Astrocyte of the cerebellum (primary cell): Measurements from ENCODE around the gene ZNF81.

Experiments
- DNase-seq: peaks from one replicate; pipeline ENCODE4 v3.0.0-alpha.2; 2011; ENCODE audit warnings: low read depth
- H3K4me3 ChIP-seq: 2 replicates; pipeline ENCODE4 v1.5.1; 2011; ENCODE audit warnings: mild to moderate bottlenecking, low read depth, low read length, moderate library complexity
- CTCF ChIP-seq: IDR thresholded peaks from 2 replicates; pipeline ENCODE4 v1.5.1; 2012; ENCODE audit warnings: low read length, low read depth, moderate library complexity, mild to moderate bottlenecking; ENCODE audit errors: missing control alignments
- in situ Hi-C: cut with HindIII; loops from 2 replicates; pipeline ENCODE4 v1.10.0; 2017; ENCODE audit warnings: low sequenced_read_pairs

The ZNF81 gene

GRCh38 chrX:47864300-47864699 is 27.6 kb downstream of the ZNF81 start:
- in situ Hi-C loops: no loop called here
- DNase-seq: no peak
- H3K4me3 ChIP-seq: no peak overlapping the region
- TF ChIP-seq CTCF: no peak

- no peak for DNase-seq
- no peak for TF ChIP-seq CTCF
- H3K4me3 ChIP-seq: no peak overlapping the region
- in situ Hi-C loops: no loop called here
Measured at GRCh38 chrX:47864785-47865184, 28.1 kb downstream of the ZNF81 start.

GRCh38 chrX:47873123-47873522 is 36.4 kb downstream of the ZNF81 start:
- no peak for DNase-seq
- in situ Hi-C loops: no loop called here
- no peak overlapping the region for H3K4me3 ChIP-seq
- no peak for TF ChIP-seq CTCF

- DNase-seq: no peak
- no peak overlapping the region for H3K4me3 ChIP-seq
- in situ Hi-C loops: no loop called here
- TF ChIP-seq CTCF: no peak
Measured at GRCh38 chrX:47877327-47877726, 40.6 kb downstream of the ZNF81 start.

- H3K4me3 ChIP-seq: no peak overlapping the region
- no peak for TF ChIP-seq CTCF
- no peak for DNase-seq
- in situ Hi-C loops: no loop called here
Measured at GRCh38 chrX:47878198-47878597, 41.5 kb downstream of the ZNF81 start.

GRCh38 chrX:47879463-47879862 is 42.8 kb downstream of the ZNF81 start:
- DNase-seq: no peak
- TF ChIP-seq CTCF: no peak
- H3K4me3 ChIP-seq: no peak overlapping the region
- in situ Hi-C loops: no loop called here

GRCh38 chrX:47880927-47881326 is 44.2 kb downstream of the ZNF81 start:
- in situ Hi-C loops: no loop called here
- no peak for TF ChIP-seq CTCF
- no peak overlapping the region for H3K4me3 ChIP-seq
- no peak for DNase-seq
